ENCODE data around the gene RAET1G.

RAET1G gene

DNA sequence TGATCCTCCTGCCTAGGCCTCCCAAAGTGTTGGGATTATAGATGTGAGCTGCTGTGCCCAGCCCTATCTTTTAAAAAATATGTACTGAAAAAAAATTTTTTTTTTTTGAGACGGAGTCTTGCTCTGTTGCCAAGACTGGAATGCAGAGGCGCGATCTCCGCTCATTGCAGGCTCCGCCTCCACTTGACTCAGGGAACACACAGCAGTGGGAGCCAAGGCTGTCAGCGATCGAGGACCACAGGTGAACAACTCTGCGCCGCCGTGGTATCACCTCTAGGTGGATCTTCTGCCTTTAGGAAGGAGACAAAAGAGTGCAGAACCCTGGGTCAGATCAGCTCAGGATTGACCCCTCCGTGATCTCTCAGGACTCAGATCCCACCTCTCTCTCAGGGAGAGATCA lies 38.7 kb downstream of the RAET1G start:
- no peak overlapping the region for H3K4me2 ChIP-seq (ENCODE audit: insufficient read depth, low read length)
- no peaks in the 10 kb centered on the region for H3K36me3 ChIP-seq (ENCODE audit: insufficient read depth, low read length)
- no peak overlapping the region for H3K27ac ChIP-seq (ENCODE audit: low read length)
- H3K4me1 ChIP-seq (ENCODE audit: insufficient read depth, low read length), result no peaks in the 10 kb centered on the region
- H3K27me3 ChIP-seq (ENCODE audit: insufficient read depth, low read length, poor library complexity), result no peaks in the 10 kb centered on the region
- H3K4me3 ChIP-seq (ENCODE audit: low read depth in 1 of 2, low read length in 2 of 2), result no peak overlapping the region
- TF ChIP-seq EZH2 (IDR thresholded peaks at IDR 0.05; ENCODE audit: borderline replicate concordance, low read depth, low read length, severe bottlenecking), result no peak
- TF ChIP-seq, protein P1, sequence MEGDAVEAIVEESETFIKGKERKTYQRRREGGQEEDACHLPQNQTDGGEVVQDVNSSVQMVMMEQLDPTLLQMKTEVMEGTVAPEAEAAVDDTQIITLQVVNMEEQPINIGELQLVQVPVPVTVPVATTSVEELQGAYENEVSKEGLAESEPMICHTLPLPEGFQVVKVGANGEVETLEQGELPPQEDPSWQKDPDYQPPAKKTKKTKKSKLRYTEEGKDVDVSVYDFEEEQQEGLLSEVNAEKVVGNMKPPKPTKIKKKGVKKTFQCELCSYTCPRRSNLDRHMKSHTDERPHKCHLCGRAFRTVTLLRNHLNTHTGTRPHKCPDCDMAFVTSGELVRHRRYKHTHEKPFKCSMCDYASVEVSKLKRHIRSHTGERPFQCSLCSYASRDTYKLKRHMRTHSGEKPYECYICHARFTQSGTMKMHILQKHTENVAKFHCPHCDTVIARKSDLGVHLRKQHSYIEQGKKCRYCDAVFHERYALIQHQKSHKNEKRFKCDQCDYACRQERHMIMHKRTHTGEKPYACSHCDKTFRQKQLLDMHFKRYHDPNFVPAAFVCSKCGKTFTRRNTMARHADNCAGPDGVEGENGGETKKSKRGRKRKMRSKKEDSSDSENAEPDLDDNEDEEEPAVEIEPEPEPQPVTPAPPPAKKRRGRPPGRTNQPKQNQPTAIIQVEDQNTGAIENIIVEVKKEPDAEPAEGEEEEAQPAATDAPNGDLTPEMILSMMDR (IDR thresholded peaks at IDR 0.05; ENCODE audit: borderline replicate concordance, extremely low read depth, low read length, poor library complexity, severe bottlenecking), result no peak
- H2AFZ ChIP-seq (ENCODE audit: low read depth, low read length), result no peak overlapping the region
- ATAC-seq (ENCODE audit: insufficient read depth, low read depth), result no peak
- no peak for DNase-seq
- no peaks in the 10 kb centered on the region for H3K79me2 ChIP-seq (ENCODE audit: insufficient read depth, low read length)
- no peaks in the 10 kb centered on the region for H3K9me3 ChIP-seq (ENCODE audit: insufficient read depth, low read length, severe bottlenecking)
- H3K9ac ChIP-seq (ENCODE audit: low read depth, low read length), result no peak overlapping the region
- H4K20me1 ChIP-seq (ENCODE audit: insufficient read depth, low read length), result no peaks in the 10 kb centered on the region

DNA sequence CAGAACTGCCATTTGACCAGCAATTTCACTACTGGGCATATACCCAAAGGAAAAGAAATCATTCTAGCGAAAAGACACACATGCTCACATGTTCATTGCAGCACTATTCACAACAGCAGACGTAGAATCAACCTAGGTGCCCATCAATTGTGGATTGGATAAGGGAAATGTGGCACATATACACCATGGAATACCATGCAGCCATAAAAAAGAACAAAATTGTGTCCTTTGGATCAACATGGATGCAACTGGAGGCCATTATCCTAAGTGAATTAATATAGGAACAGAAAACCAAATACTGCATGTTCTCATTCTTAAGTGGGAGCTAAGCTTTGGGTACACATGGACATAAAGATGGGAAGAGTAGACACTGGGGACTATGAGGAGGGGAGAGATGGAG lies 41.1 kb downstream of the RAET1G start:
- H3K9ac ChIP-seq (ENCODE audit: low read depth, low read length), result no peak overlapping the region
- no peaks in the 10 kb centered on the region for H3K79me2 ChIP-seq (ENCODE audit: insufficient read depth, low read length)
- H3K27ac ChIP-seq (ENCODE audit: low read length), result no peak overlapping the region
- H2AFZ ChIP-seq (ENCODE audit: low read depth, low read length), result no peak overlapping the region
- DNase-seq (no peak), ATAC-seq (ENCODE audit: insufficient read depth, low read depth) (no peak)
- H3K36me3 ChIP-seq (ENCODE audit: insufficient read depth, low read length), result no peaks in the 10 kb centered on the region
- TF ChIP-seq EZH2 (IDR thresholded peaks at IDR 0.05; ENCODE audit: borderline replicate concordance, low read depth, low read length, severe bottlenecking), result no peak
- TF ChIP-seq, protein P1 (IDR thresholded peaks at IDR 0.05; ENCODE audit: borderline replicate concordance, extremely low read depth, low read length, poor library complexity, severe bottlenecking), result no peak
- H3K4me1 ChIP-seq (ENCODE audit: insufficient read depth, low read length), result no peaks in the 10 kb centered on the region
- H3K4me3 ChIP-seq (ENCODE audit: low read depth in 1 of 2, low read length in 2 of 2), result no peak overlapping the region
- H3K4me2 ChIP-seq (ENCODE audit: insufficient read depth, low read length), result no peak overlapping the region
- H3K27me3 ChIP-seq (ENCODE audit: insufficient read depth, low read length, poor library complexity), result no peaks in the 10 kb centered on the region
- H4K20me1 ChIP-seq (ENCODE audit: insufficient read depth, low read length), result no peaks in the 10 kb centered on the region
- no peaks in the 10 kb centered on the region for H3K9me3 ChIP-seq (ENCODE audit: insufficient read depth, low read length, severe bottlenecking)

GRCh38 chr6:149881066-149881766 lies 41.7 kb downstream of the RAET1G start:
- no peaks in the 10 kb centered on the region for H3K79me2 ChIP-seq (ENCODE audit: insufficient read depth, low read length)
- no peak overlapping the region for H3K4me3 ChIP-seq (ENCODE audit: low read depth in 1 of 2, low read length in 2 of 2)
- no peak overlapping the region for H2AFZ ChIP-seq (ENCODE audit: low read depth, low read length)
- no peak for TF ChIP-seq EZH2 (IDR thresholded peaks at IDR 0.05; ENCODE audit: borderline replicate concordance, low read depth, low read length, severe bottlenecking)
- TF ChIP-seq, protein P1 (IDR thresholded peaks at IDR 0.05; ENCODE audit: borderline replicate concordance, extremely low read depth, low read length, poor library complexity, severe bottlenecking), result no peak
- no peak overlapping the region for H3K4me2 ChIP-seq (ENCODE audit: insufficient read depth, low read length)
- ATAC-seq (ENCODE audit: insufficient read depth, low read depth), result no peak
- DNase-seq, result no peak
- H3K4me1 ChIP-seq (ENCODE audit: insufficient read depth, low read length), result no peaks in the 10 kb centered on the region
- H3K9ac ChIP-seq (ENCODE audit: low read depth, low read length), result no peak overlapping the region
- H3K36me3 ChIP-seq (ENCODE audit: insufficient read depth, low read length), result no peaks in the 10 kb centered on the region
- no peaks in the 10 kb centered on the region for H3K27me3 ChIP-seq (ENCODE audit: insufficient read depth, low read length, poor library complexity)
- no peaks in the 10 kb centered on the region for H4K20me1 ChIP-seq (ENCODE audit: insufficient read depth, low read length)
- H3K9me3 ChIP-seq (ENCODE audit: insufficient read depth, low read length, severe bottlenecking), result no peaks in the 10 kb centered on the region
- no peak overlapping the region for H3K27ac ChIP-seq (ENCODE audit: low read length)

All from DND-41 (cell line).